Non-pigmented ciliary epithelial cell (primary cell): ENCODE measurements around the gene NOP16.

Source experiments
- DNase-seq: peaks from one replicate; pipeline ENCODE4 v3.0.0-alpha.2; 2010; ENCODE audit warnings: low read depth

NOP16 gene

GRCh38 chr5:176388444-176389134, at the start of gene NOP16, which contains the start of gene HIGD2A:
NOP16 (minus strand) TSS chr5:176388598; CDS start chr5:176388539, 59 bp downstream.
HIGD2A (plus strand) TSS chr5:176388751; CDS start chr5:176388820, 69 bp downstream.
- DNase-seq, result peak; percentile 97

GRCh38 chr5:176436656-176437055, 48.3 kb upstream of the NOP16 start:
- peak; percentile 42 for DNase-seq

GRCh38 chr5:176432707-176433106, 44.3 kb upstream of the NOP16 start:
- no peak for DNase-seq

- DNase-seq, result no peak
Observed at GRCh38 chr5:176429972-176430371, 41.6 kb upstream of the NOP16 start.

GRCh38 chr5:176427971-176428370, 39.6 kb upstream of the NOP16 start:
- no peak for DNase-seq

GRCh38 chr5:176426876-176427275, 38.5 kb upstream of the NOP16 start:
- DNase-seq, result no peak

GRCh38 chr5:176425791-176426190, 37.4 kb upstream of the NOP16 start:
- no peak for DNase-seq

- peak; percentile 28 for DNase-seq
Observed at GRCh38 chr5:176425138-176425537, 36.7 kb upstream of the NOP16 start.

GRCh38 chr5:176424181-176424580, 35.8 kb upstream of the NOP16 start:
- no peak for DNase-seq

- DNase-seq, result no peak
Observed at GRCh38 chr5:176420972-176421544, 32.7 kb upstream of the NOP16 start.

- no peak for DNase-seq
Observed at GRCh38 chr5:176420086-176420485, 31.7 kb upstream of the NOP16 start.

- DNase-seq, result no peak
Observed at GRCh38 chr5:176418251-176418650, 29.9 kb upstream of the NOP16 start.

GRCh38 chr5:176416965-176417364, 28.6 kb upstream of the NOP16 start:
- no peak for DNase-seq

GRCh38 chr5:176415952-176416924, 27.8 kb upstream of the NOP16 start, which contains the start of gene CLTB:
CLTB (minus strand) TSS chr5:176416539; CDS start chr5:176416363, 176 bp downstream.
- no peak for DNase-seq

GRCh38 chr5:176415240-176415951, 27.0 kb upstream of the NOP16 start:
- DNase-seq, result no peak

- DNase-seq, result no peak
Observed at GRCh38 chr5:176414704-176415103, 26.3 kb upstream of the NOP16 start.

- no peak for DNase-seq
Observed at GRCh38 chr5:176413709-176414191, 25.4 kb upstream of the NOP16 start.

GRCh38 chr5:176413255-176413565, 24.8 kb upstream of the NOP16 start:
- DNase-seq, result no peak

GRCh38 chr5:176412517-176413254, 24.3 kb upstream of the NOP16 start:
- no peak for DNase-seq

GRCh38 chr5:176410486-176411180, 22.2 kb upstream of the NOP16 start:
- DNase-seq, result no peak
